GM18519 (cell line): ENCODE measurements around the gene GRM3.
A peak's percentile ranks its signal among the peaks of the same experiment; 100 is the strongest.

Experiments
- ATAC-seq: cut with Tn5 transposase; IDR thresholded peaks from one replicate; pipeline ENCODE4 v1.9.1; 2021; ENCODE audit warnings: mild to moderate bottlenecking, moderate library complexity; ENCODE audit not compliant: unreplicated experiment, low FRiP score

The GRM3 gene

GRCh38 chr7:86876146-86876545 is 232.4 kb downstream of the GRM3 start:
- no peak for ATAC-seq

GRCh38 chr7:86884152-86884551 is 240.4 kb downstream of the GRM3 start:
- ATAC-seq: no peak

- no peak for ATAC-seq
These were observed 245.8 kb downstream of the GRM3 start for GRCh38 chr7:86889501-86889900.

- no peak for ATAC-seq
These were observed 254.5 kb downstream of the GRM3 start for GRCh38 chr7:86898171-86898570.

GRCh38 chr7:86900886-86901285 is 257.2 kb downstream of the GRM3 start:
- no peak for ATAC-seq

GRCh38 chr7:86904949-86905834 is 261.5 kb downstream of the GRM3 start:
- ATAC-seq: peak; percentile 53

- no peak for ATAC-seq
These were observed 265.2 kb downstream of the GRM3 start for GRCh38 chr7:86908948-86909347.

GRCh38 chr7:86911659-86912058 is 267.9 kb downstream of the GRM3 start:
- no peak for ATAC-seq

- ATAC-seq: no peak
These were observed 270.0 kb downstream of the GRM3 start for GRCh38 chr7:86913709-86914108.
